T-helper 1 cell treated with Interleukin-12 subunit alpha and Interleukin-12 subunit beta and Interleukin-4 antibody, amounts not matched to agents 30 ng/mL and 1 ng/mL, for 36 hours (primary cell): ENCODE results near the gene ATMIN. TPM values are rescaled to one million over a fixed set of nuclear protein-coding genes. Genes with fewer than 3 reads are reported as not detected.

Source experiments
- total RNA-seq: library from RNA; stranded (reverse); gene quantifications from 2 replicates; pipeline ENCODE4 v1.2.3, GENCODE V29; 2022

Gene ATMIN
- total RNA-seq, 1 donor from 2014 or later: 32.5 TPM

Other genes with a start within 250 kb of the ATMIN start
- gene CDYL2, start 231.2 kb upstream of the ATMIN start, total RNA-seq: 118 and 125 TPM in 2 replicates
- gene CMC2, start 29.0 kb upstream of the ATMIN start, total RNA-seq: 78.5 and 84.6 TPM in 2 replicates
- 44.2 and 44.7 TPM in 2 replicates for gene CENPN, start 28.6 kb upstream of the ATMIN start, total RNA-seq
- 0.56 and 1.8 TPM in 2 replicates for gene C16orf46, start 41.4 kb downstream of the ATMIN start, total RNA-seq
- 5.5 and 7.7 TPM in 2 replicates for gene GCSH, start 60.6 kb downstream of the ATMIN start, total RNA-seq
- not detected in 2 replicates for gene BCO1, start 202.8 kb downstream of the ATMIN start, total RNA-seq